Measurements from ENCODE around the gene ZSCAN20. TPM values are rescaled to one million over a fixed set of nuclear protein-coding genes. Genes with fewer than 3 reads are reported as not detected.

Gene ZSCAN20
- polyA plus RNA-seq, 1 donor from 2014 or later: 3.3 TPM

DNA sequence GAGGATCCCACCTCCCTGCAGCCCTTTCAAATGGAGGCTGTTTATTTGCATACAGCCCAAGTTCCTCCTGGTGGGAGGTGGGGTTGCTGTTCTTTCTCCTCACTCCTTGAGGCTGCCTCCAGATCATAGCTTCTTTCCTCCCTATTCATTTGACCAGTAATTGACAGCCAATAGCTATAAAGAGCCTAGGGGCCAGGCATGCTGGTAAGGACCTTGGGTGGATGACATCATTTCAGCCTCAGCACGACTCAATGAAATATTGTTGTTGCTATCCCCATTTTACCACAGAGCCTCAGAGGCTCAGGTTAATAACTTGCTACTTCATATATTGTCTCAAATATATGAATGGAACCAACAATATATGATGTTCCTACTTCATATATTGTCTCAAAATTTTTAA, 31.1 kb downstream of the ZSCAN20 start:
- no peaks in the 10 kb centered on the region for H3F3A ChIP-seq (ENCODE audit: insufficient read depth, low read length, poor library complexity, severe bottlenecking)
- TF ChIP-seq EP300 (conservative IDR thresholded peaks at IDR 0.05; ENCODE audit: poor library complexity, severe bottlenecking) (no peak), TAF1 (IDR thresholded peaks at IDR 0.05; ENCODE audit: low read depth) (no peak), MXI1 (conservative IDR thresholded peaks at IDR 0.05; ENCODE audit: poor library complexity, severe bottlenecking) (no peak), POLR2AphosphoS5 (IDR thresholded peaks at IDR 0.05) (no peak), EZH2 (IDR thresholded peaks at IDR 0.05; ENCODE audit: borderline replicate concordance, insufficient read depth, low read length, poor library complexity, severe bottlenecking) (no peak), RAD21 (conservative IDR thresholded peaks at IDR 0.05) (no peak), SMC3 (conservative IDR thresholded peaks at IDR 0.05; ENCODE audit: poor library complexity) (no peak)
- TF ChIP-seq, protein P1, sequence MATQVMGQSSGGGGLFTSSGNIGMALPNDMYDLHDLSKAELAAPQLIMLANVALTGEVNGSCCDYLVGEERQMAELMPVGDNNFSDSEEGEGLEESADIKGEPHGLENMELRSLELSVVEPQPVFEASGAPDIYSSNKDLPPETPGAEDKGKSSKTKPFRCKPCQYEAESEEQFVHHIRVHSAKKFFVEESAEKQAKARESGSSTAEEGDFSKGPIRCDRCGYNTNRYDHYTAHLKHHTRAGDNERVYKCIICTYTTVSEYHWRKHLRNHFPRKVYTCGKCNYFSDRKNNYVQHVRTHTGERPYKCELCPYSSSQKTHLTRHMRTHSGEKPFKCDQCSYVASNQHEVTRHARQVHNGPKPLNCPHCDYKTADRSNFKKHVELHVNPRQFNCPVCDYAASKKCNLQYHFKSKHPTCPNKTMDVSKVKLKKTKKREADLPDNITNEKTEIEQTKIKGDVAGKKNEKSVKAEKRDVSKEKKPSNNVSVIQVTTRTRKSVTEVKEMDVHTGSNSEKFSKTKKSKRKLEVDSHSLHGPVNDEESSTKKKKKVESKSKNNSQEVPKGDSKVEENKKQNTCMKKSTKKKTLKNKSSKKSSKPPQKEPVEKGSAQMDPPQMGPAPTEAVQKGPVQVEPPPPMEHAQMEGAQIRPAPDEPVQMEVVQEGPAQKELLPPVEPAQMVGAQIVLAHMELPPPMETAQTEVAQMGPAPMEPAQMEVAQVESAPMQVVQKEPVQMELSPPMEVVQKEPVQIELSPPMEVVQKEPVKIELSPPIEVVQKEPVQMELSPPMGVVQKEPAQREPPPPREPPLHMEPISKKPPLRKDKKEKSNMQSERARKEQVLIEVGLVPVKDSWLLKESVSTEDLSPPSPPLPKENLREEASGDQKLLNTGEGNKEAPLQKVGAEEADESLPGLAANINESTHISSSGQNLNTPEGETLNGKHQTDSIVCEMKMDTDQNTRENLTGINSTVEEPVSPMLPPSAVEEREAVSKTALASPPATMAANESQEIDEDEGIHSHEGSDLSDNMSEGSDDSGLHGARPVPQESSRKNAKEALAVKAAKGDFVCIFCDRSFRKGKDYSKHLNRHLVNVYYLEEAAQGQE (IDR thresholded peaks at IDR 0.05; ENCODE audit: borderline replicate concordance): no peak
- TF ChIP-seq, protein P2, sequence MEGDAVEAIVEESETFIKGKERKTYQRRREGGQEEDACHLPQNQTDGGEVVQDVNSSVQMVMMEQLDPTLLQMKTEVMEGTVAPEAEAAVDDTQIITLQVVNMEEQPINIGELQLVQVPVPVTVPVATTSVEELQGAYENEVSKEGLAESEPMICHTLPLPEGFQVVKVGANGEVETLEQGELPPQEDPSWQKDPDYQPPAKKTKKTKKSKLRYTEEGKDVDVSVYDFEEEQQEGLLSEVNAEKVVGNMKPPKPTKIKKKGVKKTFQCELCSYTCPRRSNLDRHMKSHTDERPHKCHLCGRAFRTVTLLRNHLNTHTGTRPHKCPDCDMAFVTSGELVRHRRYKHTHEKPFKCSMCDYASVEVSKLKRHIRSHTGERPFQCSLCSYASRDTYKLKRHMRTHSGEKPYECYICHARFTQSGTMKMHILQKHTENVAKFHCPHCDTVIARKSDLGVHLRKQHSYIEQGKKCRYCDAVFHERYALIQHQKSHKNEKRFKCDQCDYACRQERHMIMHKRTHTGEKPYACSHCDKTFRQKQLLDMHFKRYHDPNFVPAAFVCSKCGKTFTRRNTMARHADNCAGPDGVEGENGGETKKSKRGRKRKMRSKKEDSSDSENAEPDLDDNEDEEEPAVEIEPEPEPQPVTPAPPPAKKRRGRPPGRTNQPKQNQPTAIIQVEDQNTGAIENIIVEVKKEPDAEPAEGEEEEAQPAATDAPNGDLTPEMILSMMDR (IDR thresholded peaks at IDR 0.05; ENCODE audit: poor library complexity, severe bottlenecking): no peak
- no peak overlapping the region for H2AFZ ChIP-seq (ENCODE audit: low read depth, low read length)

DNA sequence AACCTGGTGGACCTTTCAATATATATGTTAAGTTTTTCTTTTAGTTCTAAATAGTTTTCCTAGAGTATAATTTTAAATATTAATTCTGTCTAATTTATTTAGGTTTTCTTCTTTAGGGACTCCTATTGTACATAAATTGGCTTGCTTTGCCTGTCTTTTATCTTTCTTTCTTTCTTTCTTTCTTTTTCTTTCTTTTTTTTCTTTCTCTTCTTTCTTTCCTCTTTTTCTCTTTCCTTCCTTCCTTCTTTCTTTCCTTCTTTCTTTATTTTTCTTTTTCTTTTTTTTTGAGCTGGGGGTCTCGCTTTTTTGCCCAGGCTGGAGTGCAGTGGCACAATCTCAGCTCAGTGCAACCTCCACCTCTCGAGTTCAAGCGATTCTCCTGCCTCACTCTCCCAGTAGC, 35.2 kb downstream of the ZSCAN20 start:
- no peak overlapping the region for H3K4me2 ChIP-seq (ENCODE audit: low read length)
- no peak overlapping the region for H2AFZ ChIP-seq (ENCODE audit: low read depth, low read length)
- H3K27ac ChIP-seq (ENCODE audit: low read length): no peak overlapping the region
- H3K9me3 ChIP-seq (ENCODE audit: low read length): no peaks in the 10 kb centered on the region
- no peaks in the 10 kb centered on the region for H4K20me1 ChIP-seq (ENCODE audit: insufficient read depth)
- H3K27me3 ChIP-seq (ENCODE audit: insufficient read depth, low read depth, low read length): no peaks in the 10 kb centered on the region
- TF ChIP-seq RAD21 (conservative IDR thresholded peaks at IDR 0.05): no peak
- TF ChIP-seq, protein P2 (IDR thresholded peaks at IDR 0.05; ENCODE audit: poor library complexity, severe bottlenecking): no peak
- no peak for TF ChIP-seq MXI1 (conservative IDR thresholded peaks at IDR 0.05; ENCODE audit: poor library complexity, severe bottlenecking)
- TF ChIP-seq SMC3 (conservative IDR thresholded peaks at IDR 0.05; ENCODE audit: poor library complexity): no peak
- TF ChIP-seq, protein P1 (IDR thresholded peaks at IDR 0.05; ENCODE audit: borderline replicate concordance): no peak
- no peak for TF ChIP-seq POLR2AphosphoS5 (IDR thresholded peaks at IDR 0.05)
- TF ChIP-seq EP300 (conservative IDR thresholded peaks at IDR 0.05; ENCODE audit: poor library complexity, severe bottlenecking): no peak
- H3K4me3 ChIP-seq (ENCODE audit: low read length): no peak overlapping the region
- H3K36me3 ChIP-seq (ENCODE audit: insufficient read depth, low read length): no peaks in the 10 kb centered on the region
- no peaks in the 10 kb centered on the region for H3K79me2 ChIP-seq (replicated peaks; ENCODE audit: insufficient read depth, low read length)
- no peak overlapping the region for H3K9ac ChIP-seq (ENCODE audit: low read length)
- no peaks in the 10 kb centered on the region for H3F3A ChIP-seq (ENCODE audit: insufficient read depth, low read length, poor library complexity, severe bottlenecking)
- no peaks in the 10 kb centered on the region for H3K9me2 ChIP-seq (ENCODE audit: insufficient read depth, low read length)

More for the DNA sequence above, 31.1 kb downstream of the ZSCAN20 start:
- H3K4me3 ChIP-seq (ENCODE audit: low read length): no peak overlapping the region
- no peak overlapping the region for H3K9ac ChIP-seq (ENCODE audit: low read length)
- H4K20me1 ChIP-seq (ENCODE audit: insufficient read depth): no peaks in the 10 kb centered on the region
- no peak overlapping the region for H3K4me2 ChIP-seq (ENCODE audit: low read length)
- H3K27me3 ChIP-seq (ENCODE audit: insufficient read depth, low read depth, low read length): no peaks in the 10 kb centered on the region
- H3K36me3 ChIP-seq (ENCODE audit: insufficient read depth, low read length): no peaks in the 10 kb centered on the region
- H3K27ac ChIP-seq (ENCODE audit: low read length): no peak overlapping the region
- no peaks in the 10 kb centered on the region for H3K9me2 ChIP-seq (ENCODE audit: insufficient read depth, low read length)
- no peaks in the 10 kb centered on the region for H3K79me2 ChIP-seq (replicated peaks; ENCODE audit: insufficient read depth, low read length)
- no peaks in the 10 kb centered on the region for H3K9me3 ChIP-seq (ENCODE audit: low read length)

All from neural cell (in vitro differentiated cells).